Ovary (tissue), 9 donors: ENCODE results near the gene PRF1. TPM values are rescaled to one million over a fixed set of nuclear protein-coding genes. Genes with fewer than 3 reads are reported as not detected.

Source experiments
- DNase-seq, 5 donors: peaks; one replicate each; pipeline ENCODE4 v3.0.0-alpha.2; 2019 to 2020
- H3K27ac ChIP-seq, 2 donors: fragments of 200-600 bp; one replicate each; pipeline versions ENCODE4 v1.5.1 to v1.8.0; 2019 to 2022
- H3K27me3 ChIP-seq: fragments of 200-600 bp; one replicate; pipeline ENCODE4 v1.8.0; 2022
- H3K36me3 ChIP-seq: fragments of 200-600 bp; sonication (generic); one replicate; pipeline ENCODE4 v1.5.1; 2019
- H3K4me1 ChIP-seq: one replicate; pipeline ENCODE4 v1.8.1; 2013; ENCODE audit warnings: mild to moderate bottlenecking, moderate library complexity; ENCODE audit not compliant: insufficient read depth
- H3K4me3 ChIP-seq: fragments of 200-600 bp; sonication (generic); one replicate; pipeline ENCODE4 v1.5.1; 2017
- H3K9me3 ChIP-seq, 2 donors: fragments of 200-600 bp in 1 of 2; sonication (generic) in 1 of 2; one replicate each; pipeline versions ENCODE4 v1.5.1 to v1.8.1; 2013 to 2019; ENCODE audit warnings: mild to moderate bottlenecking in 1 of 2, moderate library complexity in 1 of 2
- CTCF ChIP-seq, 3 donors: fragments of 450-650 bp in 2 of 3; fragments of 200-600 bp in 1 of 3; IDR thresholded peaks; one replicate each; pipeline versions ENCODE4 v1.5.1 to v1.8.0; 2016 to 2022; ENCODE audit warnings: antibody characterized with exemption in 3 of 3, mild to moderate bottlenecking in 1 of 3
- EP300 ChIP-seq: sonication (generic); formaldehyde crosslinking; IDR thresholded peaks from one replicate; pipeline ENCODE4 v1.6.1; 2017; ENCODE audit warnings: antibody characterized with exemption
- POLR2A ChIP-seq: fragments of 450-650 bp; IDR thresholded peaks from one replicate; pipeline ENCODE4 v1.6.1; 2017; ENCODE audit warnings: antibody characterized with exemption, mild to moderate bottlenecking, moderate library complexity
- WGBS, 3 donors: extraction: QIAGEN DNeasy Blood & Tissue Kit in 1 of 3; methylation state at CpG; one replicate each; pipeline versions ENCODE4 v1.1.5 to v1.1.7; 2013 to 2017; 5-methylcytosine and 5-hydroxymethylcytosine counted together
- intact Hi-C, 4 donors: fragments of 100-400 bp; cut with DNase I; formaldehyde crosslinking; loops; one replicate each; pipeline versions ENCODE4 v1.11.0 to v1.15.1; 2022 to 2023
- polyA plus RNA-seq, 2 donors: library from polyadenylated mRNA; stranded (reverse); fragments of 200-250 nt in 1 of 2; fragments of 350-450 nt in 1 of 2; fragmentation: Illumina TruSeq in 1 of 2; extraction: RNeasy Lipid Tissue Mini Kit (QIAGEN cat#74804) in 1 of 2; gene quantifications; one replicate each; pipeline ENCODE4 v1.2.3, GENCODE V29; 2013 to 2014
- total RNA-seq, 7 donors: library from RNA; depleted of rRNA in 2 of 7; stranded (reverse); fragments of >200 nt in 2 of 7; fragmentation: NEBNext Ultra II Directional in 3 of 7; extraction: Animal tissue kit (Norgen Biotek cat#: 25700) in 3 of 7; gene quantifications; one replicate each; pipeline versions ENCODE4 v1.1.0 to v1.2.4, GENCODE V29; 2016 to 2023
- donor health status: DM: no; HTN: no; CAD: no; lungs with moderate emphysema.
- donor health status: DM: no; HTN: no; CAD: no.
- donor health status: Bipolar disorder and iron deficiency.
- donor health status: DM: yes; HTN: yes; CAD: no.
- donor health status: DM: no; HTN: no; CAD: no.
- donor health status: DM: yes; HTN: yes; CAD: no.

PRF1 gene
- total and polyA plus RNA-seq, 9 donors: 0.58 to 5.1 (median 1.3) TPM

GRCh38 chr10:70595566-70596016 lies 7.0 kb downstream of the PRF1 start:
- Histone ChIP-seq H3K36me3 (no peaks in the 10 kb centered on the region), H3K27ac (no peak overlapping the region), H3K27me3 (no peaks in the 10 kb centered on the region), H3K4me1 (no peaks in the 10 kb centered on the region), H3K4me3 (no peak overlapping the region), H3K9me3 (no peaks in the 10 kb centered on the region)
- intact Hi-C loops: no loop called here
- 87 to 91% (median 89%) methylated on average over 5 of the region's 5 CpGs for WGBS, 3 donors
- no peak for DNase-seq
- no peak for TF ChIP-seq CTCF (IDR thresholded peaks at IDR 0.05)
- TF ChIP-seq EP300: no peak
- no peak for TF ChIP-seq POLR2A

- no peak overlapping the region for H3K27ac ChIP-seq
- H3K4me1 ChIP-seq: no peaks in the 10 kb centered on the region
- H3K36me3 ChIP-seq: no peaks in the 10 kb centered on the region
- TF ChIP-seq CTCF (IDR thresholded peaks at IDR 0.05) (no peak), POLR2A (no peak), EP300 (no peak)
- intact Hi-C loops: no loop called here
- H3K9me3 ChIP-seq: no peaks in the 10 kb centered on the region
- DNase-seq: no peak
- no peaks in the 10 kb centered on the region for H3K27me3 ChIP-seq
- no peak overlapping the region for H3K4me3 ChIP-seq
- WGBS, 3 donors: 86 to 95% (median 92%) methylated on average over 3 of the region's 3 CpGs
Measured at GRCh38 chr10:70594161-70594560, 8.4 kb downstream of the PRF1 start.

- intact Hi-C loops: no loop called here
- DNase-seq: no peak
- Histone ChIP-seq H3K9me3 (no peaks in the 10 kb centered on the region), H3K27ac (no peak overlapping the region), H3K4me3 (no peak overlapping the region), H3K36me3 (no peaks in the 10 kb centered on the region), H3K4me1 (no peaks in the 10 kb centered on the region), H3K27me3 (no peaks in the 10 kb centered on the region)
- 84 to 95% (median 90%) methylated on average over 7 of the region's 7 CpGs for WGBS, 3 donors
- TF ChIP-seq CTCF (IDR thresholded peaks at IDR 0.05): no peak
- TF ChIP-seq POLR2A: no peak
- TF ChIP-seq EP300: no peak
Measured at GRCh38 chr10:70593513-70593890, 9.0 kb downstream of the PRF1 start.

- WGBS, 3 donors: 84 to 88% (median 87%) methylated on average over 16 of the region's 16 CpGs
Measured at GRCh38 chr10:70592746-70593512, 9.6 kb downstream of the PRF1 start.

More at GRCh38 chr10:70592746-70593512, 9.6 kb downstream of the PRF1 start:
- Histone ChIP-seq H3K9me3 (no peaks in the 10 kb centered on the region), H3K4me1 (no peaks in the 10 kb centered on the region), H3K36me3 (no peaks in the 10 kb centered on the region), H3K4me3 (no peak overlapping the region), H3K27ac (no peak overlapping the region), H3K27me3 (no peaks in the 10 kb centered on the region)
- DNase-seq: peak in 1 of 5 donors; percentile 15
- TF ChIP-seq EP300: no peak
- no peak for TF ChIP-seq POLR2A
- TF ChIP-seq CTCF (IDR thresholded peaks at IDR 0.05): no peak
- intact Hi-C loops: no loop called here
